Pancreas (tissue), 10 donors: ENCODE data around the gene SBK1. TPM values are rescaled to one million over a fixed set of nuclear protein-coding genes. Genes with fewer than 3 reads are reported as not detected.

Source experiments
- ATAC-seq, 4 donors: fragments of 200-7000 bp; cut with Tn5 transposase; one replicate each; pipeline versions ENCODE4 v1.8.0 to v1.9.1; 2020; ENCODE audit warnings: mild to moderate bottlenecking in 4 of 4, moderate library complexity in 4 of 4
- DNase-seq, 6 donors: peaks; one replicate each; pipeline ENCODE4 v3.0.0-alpha.2; 2020
- FAIRE-seq: peaks from 2 replicates; lab custom pipeline; 2012; peaks lifted over from hg19 to GRCh38; lab: Jason Lieb, UNC
- H3K27ac ChIP-seq, 4 donors: fragments of 200-600 bp; sonication (generic); 1 replicate in 3 of 4; 2 replicates in 1 of 4; pipeline versions ENCODE4 v1.5.0 to v1.8.0; 2020
- H3K27me3 ChIP-seq, 4 donors: fragments of 200-600 bp; one replicate each; pipeline ENCODE4 v1.8.0; 2021
- H3K36me3 ChIP-seq, 3 donors: fragments of 200-600 bp; sonication (generic) in 1 of 3; one replicate each; pipeline versions ENCODE4 v1.5.0 to v1.8.0; 2020 to 2021
- H3K4me1 ChIP-seq, 3 donors: fragments of 200-600 bp; one replicate each; pipeline ENCODE4 v1.8.0; 2021
- H3K4me3 ChIP-seq, 4 donors: fragments of 200-600 bp; sonication (generic) in 2 of 4; one replicate each; pipeline versions ENCODE4 v1.5.0 to v1.8.0; 2020 to 2021
- H3K9me3 ChIP-seq, 4 donors: fragments of 200-600 bp; one replicate each; pipeline ENCODE4 v1.8.0; 2021
- CTCF ChIP-seq, 4 donors: fragments of 200-600 bp; sonication (generic) in 3 of 4; IDR thresholded peaks; one replicate each; pipeline versions ENCODE4 v1.5.0 to v1.8.0; 2021; ENCODE audit warnings: antibody characterized with exemption in 4 of 4
- WGBS, 2 donors: extraction: QIAGEN DNeasy Blood & Tissue Kit; methylation state at CpG; one replicate each; pipeline ENCODE4 v1.1.7; 2013; 5-methylcytosine and 5-hydroxymethylcytosine counted together
- intact Hi-C, 3 donors: fragments of 100-400 bp; cut with DNase I; formaldehyde crosslinking; loops; one replicate each; pipeline versions ENCODE4 v1.11.1 to v1.14.2; 2022
- polyA plus RNA-seq, 2 donors: library from polyadenylated mRNA; stranded (reverse); fragments of 200-250 nt; gene quantifications; one replicate each; pipeline ENCODE4 v1.2.3, GENCODE V29; 2013
- total RNA-seq, 6 donors: library from RNA; stranded (reverse); fragmentation: NEBNext Ultra II Directional in 4 of 6; extraction: Animal tissue kit (Norgen Biotek cat#: 25700) in 4 of 6; gene quantifications; one replicate each; pipeline versions ENCODE4 v1.2.1 to v1.2.4, GENCODE V29; 2021 to 2023
- donor health status: healthy with polysubstance abuse.
- donor health status: DM: no; HTN: no; CAD: no; lungs with moderate emphysema.
- donor health status: DM: no; HTN: no; CAD: no.
- donor health status: control.
- donor health status: control.
- donor health status: Bipolar disorder and iron deficiency.
- donor health status: DM: yes; HTN: yes; CAD: no.
- donor health status: DM: no; HTN: no; CAD: no.
- donor health status: DM: no; HTN: no; CAD: no.
- donor health status: DM: yes; HTN: yes; CAD: no.

Gene SBK1
- total and polyA plus RNA-seq, 8 donors = 0.96 to 4.0 (median 1.5) TPM

DNA sequence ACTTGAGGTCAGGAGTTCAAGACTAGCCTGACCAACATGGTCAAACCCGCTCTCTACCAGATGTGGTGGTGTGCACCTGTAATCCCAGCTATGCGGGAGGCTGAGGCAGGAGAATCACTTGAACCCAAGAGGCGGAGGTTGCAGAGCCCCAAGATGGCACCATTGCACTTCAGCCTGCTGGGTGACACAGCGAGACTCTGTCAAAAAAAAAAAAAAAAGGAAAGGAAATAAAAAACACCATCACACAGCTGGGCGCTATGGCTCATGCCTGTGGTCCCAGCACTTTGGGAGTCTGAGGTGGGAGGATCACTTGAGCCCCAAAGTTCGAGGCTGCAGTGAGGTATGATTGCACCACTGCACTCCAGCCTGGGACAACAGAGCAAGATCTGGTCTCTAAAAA is 13.3 kb upstream of the SBK1 start:
- no peak overlapping the region for H3K27ac ChIP-seq
- no peaks in the 10 kb centered on the region for H3K9me3 ChIP-seq
- H3K36me3 ChIP-seq = no peaks in the 10 kb centered on the region
- no peak overlapping the region for H3K4me3 ChIP-seq
- WGBS, 2 donors = 92 to 94% methylated on average over 6 of the region's 6 CpGs
- FAIRE-seq (no peak), ATAC-seq (no peak), DNase-seq (no peak)
- no peaks in the 10 kb centered on the region for H3K4me1 ChIP-seq
- no peaks in the 10 kb centered on the region for H3K27me3 ChIP-seq
- intact Hi-C loops = loop anchor here in 2 of 3 donors (2.0 to 5.0 kb wide), 2 partner anchors 38 to 40 kb away; no protein-coding TSS in a partner anchor
- no peak for TF ChIP-seq CTCF (IDR thresholded peaks at IDR 0.05)

DNA sequence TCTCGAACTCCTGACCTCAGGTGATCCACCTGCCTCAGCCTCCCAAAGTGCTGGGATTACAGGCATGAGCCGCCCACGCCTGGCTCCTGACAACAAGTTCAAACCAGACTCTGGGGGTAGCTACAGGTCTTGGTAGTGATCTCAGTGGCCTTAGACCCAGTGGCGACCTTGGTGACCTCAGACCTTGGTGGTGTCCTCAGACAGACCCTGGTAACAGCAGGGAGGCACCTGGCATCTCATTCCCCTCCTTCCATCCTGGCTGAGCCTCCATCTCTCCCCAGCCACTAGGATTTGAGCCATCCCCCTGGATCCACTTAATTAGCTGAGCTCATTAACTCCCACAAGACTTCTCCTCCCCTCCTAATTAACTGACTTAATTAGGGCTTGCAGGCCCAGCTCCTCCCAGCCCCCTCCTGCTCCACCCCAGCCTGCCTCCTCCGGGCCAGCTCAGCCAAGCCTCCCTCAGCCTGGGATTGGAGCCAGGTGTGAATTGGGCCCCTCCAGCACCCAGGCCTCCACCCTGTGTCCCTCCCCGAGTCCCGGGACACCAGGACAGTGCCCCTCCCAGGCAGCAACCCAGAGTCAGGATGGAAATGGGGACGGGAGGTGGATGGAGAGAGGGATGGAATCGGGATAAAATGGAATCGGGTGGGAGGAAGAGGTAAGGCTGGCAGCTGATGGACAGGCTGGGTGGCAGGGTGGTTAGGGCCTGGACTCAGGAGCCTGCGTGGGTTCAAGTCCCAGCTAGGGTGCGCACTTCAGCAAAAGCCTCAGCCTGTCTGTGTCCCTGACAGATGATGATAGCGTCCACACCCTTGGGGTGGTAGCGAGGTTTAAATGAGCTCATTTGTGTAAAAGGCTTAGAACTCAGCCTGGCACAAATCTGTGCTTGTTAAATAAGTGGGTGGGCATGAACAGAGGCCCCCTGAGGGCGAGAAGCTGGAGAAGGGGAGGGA is 11.2 kb upstream of the SBK1 start:
- ATAC-seq (no peak), DNase-seq (no peak), FAIRE-seq (no peak)
- intact Hi-C loops = no loop called here
- H3K27me3 ChIP-seq = no peaks in the 10 kb centered on the region
- no peak overlapping the region for H3K4me3 ChIP-seq
- no peaks in the 10 kb centered on the region for H3K36me3 ChIP-seq
- H3K4me1 ChIP-seq = no peaks in the 10 kb centered on the region
- no peaks in the 10 kb centered on the region for H3K9me3 ChIP-seq
- no peak for TF ChIP-seq CTCF (IDR thresholded peaks at IDR 0.05)
- WGBS, 2 donors = 62 to 64% methylated on average over 15 of the region's 15 CpGs
- no peak overlapping the region for H3K27ac ChIP-seq

DNA sequence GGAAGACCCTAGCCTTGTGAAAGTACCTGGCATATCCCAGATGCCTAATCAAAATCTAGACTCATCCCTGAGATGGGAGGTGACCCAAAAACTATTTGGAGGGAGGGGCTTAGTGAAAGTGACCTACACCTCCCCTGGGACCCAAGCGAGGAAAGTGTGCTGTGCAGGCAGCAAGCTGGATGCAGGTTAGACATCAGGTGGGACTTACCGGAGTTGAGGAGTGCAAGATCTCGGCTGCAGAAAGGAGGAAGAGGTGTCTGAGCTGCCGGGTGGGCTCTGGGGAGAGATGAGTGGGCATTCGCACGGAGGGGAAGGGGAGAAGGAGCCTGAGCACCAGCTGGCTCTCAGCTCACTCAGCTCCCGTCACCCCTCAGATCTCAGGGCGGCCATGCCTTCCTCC is 10.3 kb upstream of the SBK1 start:
- Histone ChIP-seq H3K4me1 (no peaks in the 10 kb centered on the region), H3K36me3 (no peaks in the 10 kb centered on the region), H3K4me3 (no peak overlapping the region), H3K9me3 (no peaks in the 10 kb centered on the region), H3K27me3 (no peaks in the 10 kb centered on the region), H3K27ac (no peak overlapping the region)
- DNase-seq (no peak), FAIRE-seq (no peak), ATAC-seq (no peak)
- TF ChIP-seq CTCF (IDR thresholded peaks at IDR 0.05) = no peak
- WGBS, 2 donors = 70 to 81% methylated on average over 8 of the region's 8 CpGs
- intact Hi-C loops = no loop called here

DNA sequence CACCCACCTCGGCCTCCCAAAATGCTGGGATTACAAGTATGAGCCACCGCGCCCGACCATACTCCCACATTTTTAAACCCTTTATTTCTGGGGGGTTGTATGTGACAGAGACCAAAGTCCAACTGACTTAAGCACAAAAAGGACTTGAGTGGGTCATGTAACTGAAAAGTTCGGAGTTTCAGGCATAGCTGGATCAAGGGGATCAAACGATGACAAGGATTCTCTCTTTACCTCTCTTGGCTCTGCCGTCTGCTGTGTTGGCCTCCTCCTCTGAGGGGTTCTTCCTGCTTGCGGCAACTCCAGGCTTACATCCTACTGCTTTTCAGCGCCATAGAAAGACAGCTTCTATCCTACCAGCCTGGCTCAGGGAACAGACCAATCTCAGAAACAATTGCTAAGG is 9.2 kb upstream of the SBK1 start:
- Histone ChIP-seq H3K4me1 (peaks cover 0 to 1% (median 0%) of the 10 kb centered on the region in 3 donors), H3K36me3 (no peaks in the 10 kb centered on the region), H3K9me3 (no peaks in the 10 kb centered on the region), H3K27me3 (no peaks in the 10 kb centered on the region), H3K4me3 (no peak overlapping the region), H3K27ac (no peak overlapping the region)
- DNase-seq = no peak
- 88 to 92% methylated on average over 8 to 9 of the region's 9 CpGs for WGBS, 2 donors
- intact Hi-C loops = no loop called here
- TF ChIP-seq CTCF (IDR thresholded peaks at IDR 0.05) = no peak
- no peak for FAIRE-seq
- no peak for ATAC-seq
